ENCODE data around the gene SYAP1.
"Not testable (repeated sequence)": the region's sequence is repeated elsewhere in the genome, so short reads cannot be mapped to it uniquely, and the experiment has no call there.

SYAP1 gene

GRCh38 chrX:16754019-16754418 lies 34.6 kb downstream of the SYAP1 start:
- H3K27me3 ChIP-seq = no peaks in the 10 kb centered on the region
- H3K27ac ChIP-seq = no peak overlapping the region
- no peak for TF ChIP-seq CTCF (IDR thresholded peaks at IDR 0.05)
- no peaks in the 10 kb centered on the region for H3K9me3 ChIP-seq
- no peak overlapping the region for H3K4me3 ChIP-seq (ENCODE audit: low read depth in 1 of 2, low read length in 1 of 2)
- H3K36me3 ChIP-seq = peaks cover 63% of the 10 kb centered on the region
- H3K4me1 ChIP-seq (ENCODE audit: control insufficient read depth in 1 of 2, insufficient read depth in 1 of 2, low read depth in 1 of 2, low read length in 1 of 2) = no peaks in the 10 kb centered on the region

GRCh38 chrX:16756724-16757123 lies 37.3 kb downstream of the SYAP1 start:
- no peaks in the 10 kb centered on the region for H3K27me3 ChIP-seq
- H3K9me3 ChIP-seq = no peaks in the 10 kb centered on the region
- H3K4me1 ChIP-seq (ENCODE audit: control insufficient read depth in 1 of 2, insufficient read depth in 1 of 2, low read depth in 1 of 2, low read length in 1 of 2) = no peaks in the 10 kb centered on the region
- H3K36me3 ChIP-seq = peaks cover 74% of the 10 kb centered on the region
- TF ChIP-seq CTCF (IDR thresholded peaks at IDR 0.05) = no peak
- H3K27ac ChIP-seq = no peak overlapping the region
- no peak overlapping the region for H3K4me3 ChIP-seq (ENCODE audit: low read depth in 1 of 2, low read length in 1 of 2)

GRCh38 chrX:16761500-16761899 lies 42.1 kb downstream of the SYAP1 start:
- H3K9me3 ChIP-seq; H3K4me1 ChIP-seq (ENCODE audit: control insufficient read depth in 1 of 2, insufficient read depth in 1 of 2, low read depth in 1 of 2, low read length in 1 of 2); H3K27me3 ChIP-seq; H3K4me3 ChIP-seq (ENCODE audit: low read depth in 1 of 2, low read length in 1 of 2); H3K27ac ChIP-seq: not testable (repeated sequence)
- H3K36me3 ChIP-seq = peaks cover 49% of the 10 kb centered on the region

GRCh38 chrX:16762579-16762978 lies 43.2 kb downstream of the SYAP1 start:
- no peak overlapping the region for H3K4me3 ChIP-seq (ENCODE audit: low read depth in 1 of 2, low read length in 1 of 2)
- H3K36me3 ChIP-seq = peaks cover 38% of the 10 kb centered on the region
- no peaks in the 10 kb centered on the region for H3K9me3 ChIP-seq
- H3K27me3 ChIP-seq = no peaks in the 10 kb centered on the region
- no peak overlapping the region for H3K27ac ChIP-seq
- no peaks in the 10 kb centered on the region for H3K4me1 ChIP-seq (ENCODE audit: control insufficient read depth in 1 of 2, insufficient read depth in 1 of 2, low read depth in 1 of 2, low read length in 1 of 2)
- TF ChIP-seq CTCF (IDR thresholded peaks at IDR 0.05) = no peak

- no peak overlapping the region for H3K27ac ChIP-seq
- H3K4me1 ChIP-seq (ENCODE audit: control insufficient read depth in 1 of 2, insufficient read depth in 1 of 2, low read depth in 1 of 2, low read length in 1 of 2) = peaks cover 3 to 6% of the 10 kb centered on the region in 2 experiments
- no peak overlapping the region for H3K4me3 ChIP-seq (ENCODE audit: low read depth in 1 of 2, low read length in 1 of 2)
- H3K36me3 ChIP-seq = peaks cover 11% of the 10 kb centered on the region
- H3K27me3 ChIP-seq = no peaks in the 10 kb centered on the region
- H3K9me3 ChIP-seq = no peaks in the 10 kb centered on the region
- no peak for TF ChIP-seq CTCF (IDR thresholded peaks at IDR 0.05)
Observed at GRCh38 chrX:16765594-16765993, 46.2 kb downstream of the SYAP1 start.

GRCh38 chrX:16770970-16771482 lies 51.6 kb downstream of the SYAP1 start:
- no peak overlapping the region for H3K4me3 ChIP-seq (ENCODE audit: low read depth in 1 of 2, low read length in 1 of 2)
- peaks cover 4 to 6% of the 10 kb centered on the region in 2 experiments for H3K4me1 ChIP-seq (ENCODE audit: control insufficient read depth in 1 of 2, insufficient read depth in 1 of 2, low read depth in 1 of 2, low read length in 1 of 2)
- TF ChIP-seq CTCF (IDR thresholded peaks at IDR 0.05) = no peak
- no peaks in the 10 kb centered on the region for H3K9me3 ChIP-seq
- no peak overlapping the region for H3K27ac ChIP-seq
- no peaks in the 10 kb centered on the region for H3K36me3 ChIP-seq
- H3K27me3 ChIP-seq = no peaks in the 10 kb centered on the region

Measured in neutrophil (primary cell).